HUDEP-2 (cell line): Measurements from ENCODE around the gene HK3.
A peak's percentile ranks its signal among the peaks of the same experiment; 100 is the strongest.

Source experiments
- DNase-seq, 76 experiments: peaks; one replicate each; lab custom pipeline; 2025; ENCODE audit not compliant: unreplicated experiment in 76 of 76; lab: John Stamatoyannopoulos, UW

The HK3 gene

GRCh38 chr5:176851871-176852658 lies 47.1 kb downstream of the HK3 start:
- no peak for DNase-seq

- DNase-seq: no peak
These were observed 47.8 kb downstream of the HK3 start for GRCh38 chr5:176851380-176851779.

GRCh38 chr5:176850371-176851245 lies 48.5 kb downstream of the HK3 start:
- DNase-seq: no peak

- DNase-seq: no peak
These were observed 49.4 kb downstream of the HK3 start for GRCh38 chr5:176849611-176850227.

- DNase-seq: no peak
These were observed 50.5 kb downstream of the HK3 start for GRCh38 chr5:176848651-176849050.

GRCh38 chr5:176847726-176848290 lies 51.3 kb downstream of the HK3 start:
- no peak for DNase-seq

- no peak for DNase-seq
These were observed 52.0 kb downstream of the HK3 start for GRCh38 chr5:176847148-176847547.

- peak in 11 of 76 experiments; percentile 2 to 51 (median 13) for DNase-seq
These were observed 52.6 kb downstream of the HK3 start for GRCh38 chr5:176846335-176847140.

- DNase-seq: no peak
These were observed 53.8 kb downstream of the HK3 start for GRCh38 chr5:176845392-176845713.

- DNase-seq: peak in 3 of 76 experiments; percentile 5 to 12 (median 5)
These were observed 54.3 kb downstream of the HK3 start for GRCh38 chr5:176844706-176845391.

GRCh38 chr5:176844281-176844680 lies 54.9 kb downstream of the HK3 start:
- DNase-seq: no peak

GRCh38 chr5:176843673-176844072 lies 55.5 kb downstream of the HK3 start:
- no peak for DNase-seq

- peak in 60 of 76 experiments; percentile 5 to 79 (median 57) for DNase-seq
These were observed 61.4 kb downstream of the HK3 start for GRCh38 chr5:176837707-176838115.

- DNase-seq: no peak
These were observed 62.1 kb downstream of the HK3 start for GRCh38 chr5:176836811-176837706.

GRCh38 chr5:176835918-176836317 lies 63.2 kb downstream of the HK3 start:
- DNase-seq: no peak

GRCh38 chr5:176833286-176833685 lies 65.9 kb downstream of the HK3 start:
- DNase-seq: no peak

GRCh38 chr5:176832162-176832561 lies 67.0 kb downstream of the HK3 start:
- DNase-seq: no peak

- no peak for DNase-seq
These were observed 67.7 kb downstream of the HK3 start for GRCh38 chr5:176831425-176831824.

GRCh38 chr5:176830995-176831423 lies 68.1 kb downstream of the HK3 start:
- DNase-seq: no peak
